Measurements from ENCODE around the gene CBLN3.

CBLN3 gene

GRCh38 chr14:24381363-24382063 is 48.0 kb downstream of the CBLN3 start:
- DNase-seq (ENCODE audit: low spot score), result no peak

- DNase-seq (ENCODE audit: low spot score), result no peak
These were observed 49.3 kb downstream of the CBLN3 start for GRCh38 chr14:24379907-24380730.

GRCh38 chr14:24378981-24379906 is 50.2 kb downstream of the CBLN3 start:
- no peak for DNase-seq (ENCODE audit: low spot score)

- no peak for DNase-seq (ENCODE audit: low spot score)
These were observed 51.1 kb downstream of the CBLN3 start for GRCh38 chr14:24378327-24378726.

- DNase-seq (ENCODE audit: low spot score), result no peak
These were observed 51.8 kb downstream of the CBLN3 start for GRCh38 chr14:24377657-24378056.

GRCh38 chr14:24377126-24377525 is 52.3 kb downstream of the CBLN3 start:
- no peak for DNase-seq (ENCODE audit: low spot score)

Data from CD4-positive, alpha-beta T cell treated with Interleukin-2 at 100 ng/mL for 4 hours (primary cell).